ENCODE data around the gene RHPN2.

- TF ChIP-seq POLR2A (IDR thresholded peaks at IDR 0.05; ENCODE audit: low read depth, low read length) (no peak), CTCF (IDR thresholded peaks at IDR 0.05; ENCODE audit: extremely low read depth in 1 of 2, insufficient read depth in 1 of 2, low read depth in 1 of 2, low read length in 2 of 2) (no peak), MYC (IDR thresholded peaks at IDR 0.05; ENCODE audit: low read depth, low read length) (no peak), MAX (IDR thresholded peaks at IDR 0.05; ENCODE audit: insufficient read depth, insufficient read length) (no peak), EZH2 (IDR thresholded peaks at IDR 0.05; ENCODE audit: borderline replicate concordance, low read depth, low read length, severe bottlenecking) (no peak)
These were observed 95.1 kb downstream of the RHPN2 start for GRCh38 chr19:32969549-32969948.
